RWPE2 (cell line): ENCODE results near the gene TNFRSF14.
"Not testable (repeated sequence)": the region's sequence is repeated elsewhere in the genome, so short reads cannot be mapped to it uniquely, and the experiment has no call there.

Experiments
- ATAC-seq: fragments of 200-7000 bp; cut with Tn5 transposase; 3 replicates; pipeline ENCODE4 v1.9.1; 2021; ENCODE audit warnings: low read depth
- DNase-seq: peaks from one replicate; pipeline ENCODE4 v3.0.0-alpha.2; 2020; ENCODE audit warnings: low spot score
- H3K27ac ChIP-seq: fragments of 450-650 bp; 2 replicates; pipeline ENCODE4 v1.5.1; 2017; ENCODE audit warnings: mild to moderate bottlenecking; ENCODE audit not compliant: poor library complexity, severe bottlenecking
- H3K27me3 ChIP-seq: fragments of 250-450 bp; sonication (Bioruptor Pico); 2 replicates; pipeline ENCODE4 v1.5.1; 2021; ENCODE audit warnings: mild to moderate bottlenecking, moderate library complexity; ENCODE audit not compliant: insufficient read depth, poor library complexity, severe bottlenecking
- H3K36me3 ChIP-seq: fragments of 250-450 bp; sonication (Bioruptor Pico); 2 replicates; pipeline ENCODE4 v1.5.1; 2020; ENCODE audit warnings: low read depth, mild to moderate bottlenecking, moderate library complexity
- H3K4me1 ChIP-seq: fragments of 250-450 bp; sonication (Bioruptor Pico); 2 replicates; pipeline ENCODE4 v1.5.1; 2021; ENCODE audit warnings: mild to moderate bottlenecking, moderate library complexity; ENCODE audit not compliant: insufficient read depth, poor library complexity, severe bottlenecking
- H3K4me3 ChIP-seq: fragments of 250-450 bp; sonication (Bioruptor Pico); 2 replicates; pipeline ENCODE4 v1.5.1; 2021; ENCODE audit warnings: mild to moderate bottlenecking, moderate library complexity; ENCODE audit not compliant: severe bottlenecking
- H3K9me3 ChIP-seq: fragments of 250-450 bp; sonication (Bioruptor Pico); 2 replicates; pipeline ENCODE4 v1.5.1; 2021; ENCODE audit warnings: mild to moderate bottlenecking, moderate library complexity; ENCODE audit not compliant: severe bottlenecking
- CTCF ChIP-seq: fragments of 450-650 bp; IDR thresholded peaks from one replicate; pipeline ENCODE4 v1.5.1; 2017; ENCODE audit warnings: mild to moderate bottlenecking, moderate library complexity; ENCODE audit not compliant: poor library complexity, severe bottlenecking

Gene TNFRSF14

GRCh38 chr1:2564006-2564814, 8.0 kb downstream of the TNFRSF14 start:
- Histone ChIP-seq H3K27me3 (peaks cover 11% of the 10 kb centered on the region), H3K9me3 (no peaks in the 10 kb centered on the region), H3K4me1 (no peaks in the 10 kb centered on the region), H3K4me3 (no peak overlapping the region), H3K36me3 (no peaks in the 10 kb centered on the region), H3K27ac (no peak overlapping the region)
- no peak for TF ChIP-seq CTCF
- no peak for ATAC-seq
- no peak for DNase-seq

DNA sequence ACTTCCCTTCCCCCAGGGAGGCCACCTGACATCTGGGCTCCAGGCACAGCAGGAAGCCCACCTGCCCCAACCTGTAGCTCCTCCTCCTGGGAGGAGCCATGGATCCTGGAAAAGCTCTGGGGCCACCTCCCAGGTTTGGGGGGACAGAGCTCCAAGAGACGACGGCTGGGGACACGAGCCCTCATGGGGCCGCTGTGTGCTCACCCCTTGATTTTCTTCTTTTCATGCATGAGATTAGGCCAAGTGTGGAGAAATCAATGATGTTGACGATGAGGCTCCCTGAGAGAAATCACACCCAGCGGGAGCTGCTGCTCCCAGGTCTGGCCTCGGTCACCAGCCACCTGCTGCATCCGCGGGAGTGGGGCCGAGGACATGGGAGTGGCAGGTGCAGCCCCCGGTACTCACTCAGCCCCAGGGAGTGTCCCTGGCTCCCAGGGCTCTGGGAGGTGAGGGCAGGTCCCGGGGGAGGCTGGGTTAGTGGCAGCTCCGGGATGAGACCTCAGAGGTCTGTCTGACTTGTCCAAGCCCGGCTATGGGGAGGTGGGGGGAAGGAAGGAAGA, 8.7 kb downstream of the TNFRSF14 start:
- Histone ChIP-seq H3K9me3 (no peaks in the 10 kb centered on the region), H3K27ac (no peak overlapping the region), H3K4me3 (no peak overlapping the region), H3K36me3 (no peaks in the 10 kb centered on the region), H3K27me3 (peaks cover 11% of the 10 kb centered on the region), H3K4me1 (no peaks in the 10 kb centered on the region)
- no peak for DNase-seq
- ATAC-seq, result no peak
- no peak for TF ChIP-seq CTCF

DNA sequence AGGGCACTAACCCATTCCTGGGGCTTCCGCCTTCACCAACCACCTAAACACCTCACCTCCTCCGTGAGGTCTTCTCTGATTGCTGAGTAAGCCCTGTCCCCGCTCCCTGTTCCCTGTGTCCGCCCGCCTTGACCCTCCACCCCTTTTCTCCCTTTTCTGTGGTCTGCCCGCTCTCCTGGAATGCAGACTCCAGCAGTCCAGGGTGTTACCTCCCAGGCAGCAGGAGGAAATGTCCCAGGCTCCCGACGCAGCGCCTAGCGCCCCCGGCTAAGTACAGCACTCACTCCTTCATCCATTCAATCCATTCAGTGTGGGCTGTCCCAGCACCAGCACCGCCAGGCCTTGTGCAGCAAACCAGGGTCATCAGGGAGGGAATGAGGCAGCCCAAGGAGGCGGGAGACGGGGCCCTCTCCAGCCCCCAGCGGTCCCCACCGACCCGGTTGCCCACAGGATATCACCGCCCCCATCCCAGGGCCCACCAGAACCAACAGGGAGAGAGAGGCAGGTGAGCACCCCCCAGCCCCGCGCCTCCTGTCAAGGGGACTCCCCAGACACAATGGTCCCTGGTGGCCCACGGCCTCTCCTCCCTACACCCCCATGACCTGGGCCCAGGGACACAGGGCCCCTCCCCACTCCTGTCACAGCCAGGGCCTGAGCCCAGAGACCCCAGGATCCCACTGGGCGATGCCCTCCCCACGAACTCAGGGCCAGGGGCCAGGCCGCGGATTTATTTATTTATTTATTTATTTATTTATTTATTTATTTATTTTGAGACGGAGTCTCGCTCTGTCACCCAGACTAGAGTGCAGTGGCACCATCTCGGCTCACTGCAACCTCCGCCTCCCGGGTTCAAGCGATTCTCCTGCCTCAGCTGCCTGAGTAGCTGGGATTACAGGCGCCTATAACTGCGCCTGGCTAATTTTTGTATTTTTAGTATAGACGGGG, 10.2 kb downstream of the TNFRSF14 start:
- Histone ChIP-seq H3K36me3 (no peaks in the 10 kb centered on the region), H3K4me1 (no peaks in the 10 kb centered on the region), H3K4me3 (no peak overlapping the region), H3K9me3 (no peaks in the 10 kb centered on the region), H3K27ac (no peak overlapping the region), H3K27me3 (peaks cover 11% of the 10 kb centered on the region)
- DNase-seq, result no peak
- ATAC-seq, result peak; percentile 35; the same call in 2 of the 3 replicates
- no peak for TF ChIP-seq CTCF

DNA sequence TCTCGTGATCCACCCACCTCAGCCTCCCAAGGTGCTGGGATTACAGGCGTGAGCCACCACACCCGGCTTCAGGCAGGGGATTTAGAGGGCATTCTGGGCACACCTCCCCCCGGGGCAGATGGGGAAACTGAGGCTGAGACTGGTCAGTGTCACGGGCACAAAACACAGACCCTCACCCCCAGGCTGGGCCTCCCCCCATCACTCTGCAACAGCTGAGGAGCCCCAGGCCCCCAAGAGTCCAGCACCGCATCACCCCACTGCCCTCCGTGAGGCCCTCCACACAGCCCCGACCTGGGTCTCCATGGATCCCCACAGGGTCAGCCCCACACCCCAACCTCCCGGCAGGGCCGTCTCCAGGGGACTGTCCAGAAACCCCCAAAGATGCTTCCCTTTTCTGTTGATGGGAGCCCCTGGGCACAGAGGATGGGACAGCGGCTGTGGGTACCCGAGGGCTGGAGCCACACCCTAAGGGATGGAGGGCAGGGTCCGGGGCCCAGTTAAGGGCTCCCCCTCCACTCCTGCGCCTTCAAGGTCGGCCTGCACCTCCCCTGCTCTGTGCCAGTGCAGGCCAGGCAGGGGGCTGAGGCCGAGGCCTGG, 11.0 kb downstream of the TNFRSF14 start:
- Histone ChIP-seq H3K4me3 (no peak overlapping the region), H3K27ac (no peak overlapping the region), H3K36me3 (no peaks in the 10 kb centered on the region), H3K4me1 (no peaks in the 10 kb centered on the region), H3K27me3 (peaks cover 11% of the 10 kb centered on the region), H3K9me3 (no peaks in the 10 kb centered on the region)
- TF ChIP-seq CTCF, result no peak
- no peak for DNase-seq
- no peak for ATAC-seq

- H3K27ac ChIP-seq, H3K9me3 ChIP-seq, ATAC-seq, H3K4me1 ChIP-seq, DNase-seq, H3K36me3 ChIP-seq, H3K4me3 ChIP-seq: not testable (repeated sequence)
- H3K27me3 ChIP-seq, result peaks cover 11% of the 10 kb centered on the region
Observed at GRCh38 chr1:2568187-2568816, 12.1 kb downstream of the TNFRSF14 start.
